Sigmoid colon (tissue), 4 donors: Measurements from ENCODE around the gene PRKCZ.

Source experiments
- POLR2A ChIP-seq, 2 donors: fragments of 450-650 bp; IDR thresholded peaks; one replicate each; pipeline ENCODE4 v1.6.1; 2016; ENCODE audit warnings: antibody characterized with exemption in 2 of 2, mild to moderate bottlenecking in 2 of 2, moderate library complexity in 2 of 2
- POLR2AphosphoS5 ChIP-seq, 4 donors: sonication (generic); formaldehyde crosslinking; IDR thresholded peaks; one replicate each; pipeline ENCODE4 v1.6.1; 2017; ENCODE audit warnings: antibody characterized with exemption in 4 of 4
- TF ChIP-seq, protein P1 (sequence below), 4 experiments: fragments of 450-650 bp in 3 of 4; fragments of 200-600 bp in 1 of 4; IDR thresholded peaks; one replicate each; pipeline ENCODE4 v1.5.1; 2016 to 2019; ENCODE audit warnings: antibody characterized with exemption in 4 of 4, mild to moderate bottlenecking in 3 of 4, moderate library complexity in 2 of 4

DNA sequence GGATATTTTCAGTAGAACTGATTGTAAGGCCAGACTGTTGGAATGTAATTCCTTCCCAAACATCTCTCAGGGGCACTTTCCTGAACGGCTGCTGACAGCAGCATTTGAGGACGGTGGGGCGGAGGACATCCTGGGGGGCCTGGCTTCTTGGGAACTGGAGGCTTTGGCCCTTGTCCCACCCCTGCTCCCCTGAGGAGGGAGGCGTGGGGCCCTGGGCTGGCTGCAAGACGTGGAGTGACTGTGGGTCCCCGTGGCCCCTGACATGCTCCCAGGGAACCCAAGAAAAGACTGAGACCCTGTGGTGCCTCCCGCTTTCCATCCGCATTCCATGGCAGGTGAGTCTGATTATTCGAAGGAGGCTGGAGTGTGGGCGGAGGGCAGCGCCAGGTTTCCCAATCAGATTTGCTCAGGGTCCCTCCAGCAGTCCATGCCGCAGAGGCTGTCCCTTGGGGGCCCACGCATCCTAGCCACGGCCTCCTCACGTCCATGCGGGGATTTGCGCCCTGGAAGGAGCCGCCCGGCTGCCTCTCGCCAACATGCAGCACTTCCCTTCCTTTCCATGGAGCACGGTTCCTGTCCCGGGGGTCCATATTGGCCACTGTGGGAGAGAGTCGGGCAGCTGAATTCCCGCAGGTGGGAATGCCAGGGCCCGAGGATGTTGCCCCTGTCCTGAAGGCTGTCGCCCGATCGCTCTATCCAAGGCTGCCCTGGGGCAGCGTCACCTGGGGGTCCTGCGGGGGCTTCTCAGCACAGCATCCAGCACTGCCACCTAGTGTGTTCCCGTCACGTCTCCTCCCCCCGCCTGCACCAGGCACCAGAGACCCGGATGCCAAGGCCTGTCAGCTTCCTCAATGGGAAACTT, 75.4 kb downstream of the PRKCZ start:
- TF ChIP-seq, protein P1, sequence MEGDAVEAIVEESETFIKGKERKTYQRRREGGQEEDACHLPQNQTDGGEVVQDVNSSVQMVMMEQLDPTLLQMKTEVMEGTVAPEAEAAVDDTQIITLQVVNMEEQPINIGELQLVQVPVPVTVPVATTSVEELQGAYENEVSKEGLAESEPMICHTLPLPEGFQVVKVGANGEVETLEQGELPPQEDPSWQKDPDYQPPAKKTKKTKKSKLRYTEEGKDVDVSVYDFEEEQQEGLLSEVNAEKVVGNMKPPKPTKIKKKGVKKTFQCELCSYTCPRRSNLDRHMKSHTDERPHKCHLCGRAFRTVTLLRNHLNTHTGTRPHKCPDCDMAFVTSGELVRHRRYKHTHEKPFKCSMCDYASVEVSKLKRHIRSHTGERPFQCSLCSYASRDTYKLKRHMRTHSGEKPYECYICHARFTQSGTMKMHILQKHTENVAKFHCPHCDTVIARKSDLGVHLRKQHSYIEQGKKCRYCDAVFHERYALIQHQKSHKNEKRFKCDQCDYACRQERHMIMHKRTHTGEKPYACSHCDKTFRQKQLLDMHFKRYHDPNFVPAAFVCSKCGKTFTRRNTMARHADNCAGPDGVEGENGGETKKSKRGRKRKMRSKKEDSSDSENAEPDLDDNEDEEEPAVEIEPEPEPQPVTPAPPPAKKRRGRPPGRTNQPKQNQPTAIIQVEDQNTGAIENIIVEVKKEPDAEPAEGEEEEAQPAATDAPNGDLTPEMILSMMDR (IDR thresholded peaks at IDR 0.05): no peak
- TF ChIP-seq POLR2AphosphoS5 (IDR thresholded peaks at IDR 0.05): no peak
- no peak for TF ChIP-seq POLR2A (IDR thresholded peaks at IDR 0.05)
